HTERT RPE-1 (cell line): ENCODE data around the gene RXRB.
"Not testable (repeated sequence)": the region's sequence is repeated elsewhere in the genome, so short reads cannot be mapped to it uniquely, and the experiment has no call there.

Source experiments
- in situ Hi-C: fragments of 300-500 bp; cut with MboI; formaldehyde crosslinking; loops from 4 replicates; pipeline ENCODE4 v1.14.3; 2020; ENCODE audit warnings: low sequenced_read_pairs

RXRB gene

GRCh38 chr6:33164665-33165373 lies 35.6 kb downstream of the RXRB start:
- in situ Hi-C loops, result no loop called here

GRCh38 chr6:33164176-33164575 lies 36.3 kb downstream of the RXRB start:
- in situ Hi-C loops, result no loop called here

- in situ Hi-C loops, result no loop called here
Observed at GRCh38 chr6:33163540-33163939, 36.9 kb downstream of the RXRB start.

GRCh38 chr6:33161354-33162331 lies 38.8 kb downstream of the RXRB start:
- in situ Hi-C loops, result no loop called here

- in situ Hi-C loops, result no loop called here
Observed at GRCh38 chr6:33160728-33161344, 39.6 kb downstream of the RXRB start.

- in situ Hi-C loops, result no loop called here
Observed at GRCh38 chr6:33160096-33160495, 40.4 kb downstream of the RXRB start.

- in situ Hi-C loops, result no loop called here
Observed at GRCh38 chr6:33156964-33157363, 43.5 kb downstream of the RXRB start.

- in situ Hi-C loops, result no loop called here
Observed at GRCh38 chr6:33156561-33156960, 43.9 kb downstream of the RXRB start.

- in situ Hi-C loops, result no loop called here
Observed at GRCh38 chr6:33154349-33154748, 46.1 kb downstream of the RXRB start.

GRCh38 chr6:33151050-33151449 lies 49.4 kb downstream of the RXRB start:
- in situ Hi-C loops, result no loop called here

GRCh38 chr6:33150560-33150959 lies 49.9 kb downstream of the RXRB start:
- in situ Hi-C loops, result not testable (repeated sequence)

GRCh38 chr6:33147807-33148666 lies 52.4 kb downstream of the RXRB start:
- in situ Hi-C loops, result no loop called here

- in situ Hi-C loops, result no loop called here
Observed at GRCh38 chr6:33144373-33144772, 56.1 kb downstream of the RXRB start.
